ENCODE measurements around the gene C6orf89. TPM values are rescaled to one million over a fixed set of nuclear protein-coding genes. Genes with fewer than 3 reads are reported as not detected.

Gene C6orf89, protein sequence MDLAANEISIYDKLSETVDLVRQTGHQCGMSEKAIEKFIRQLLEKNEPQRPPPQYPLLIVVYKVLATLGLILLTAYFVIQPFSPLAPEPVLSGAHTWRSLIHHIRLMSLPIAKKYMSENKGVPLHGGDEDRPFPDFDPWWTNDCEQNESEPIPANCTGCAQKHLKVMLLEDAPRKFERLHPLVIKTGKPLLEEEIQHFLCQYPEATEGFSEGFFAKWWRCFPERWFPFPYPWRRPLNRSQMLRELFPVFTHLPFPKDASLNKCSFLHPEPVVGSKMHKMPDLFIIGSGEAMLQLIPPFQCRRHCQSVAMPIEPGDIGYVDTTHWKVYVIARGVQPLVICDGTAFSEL
- 52.1 and 57.2 TPM in 2 replicates for total RNA-seq

GRCh38 chr6:36885461-36886401, at the start of gene C6orf89:
C6orf89 (plus strand) TSS chr6:36885952; CDS start chr6:36899445, 13,493 bp downstream.

GRCh38 chr6:36838896-36839748, 46.6 kb upstream of the C6orf89 start, which contains the start of gene CPNE5:
CPNE5 (minus strand) TSS chr6:36839444; CDS start chr6:36839377, 67 bp downstream.

GRCh38 chr6:36874443-36875249, 11.1 kb upstream of the C6orf89 start, which contains the start of gene PPIL1:
PPIL1 (minus strand) TSS chr6:36874803; CDS start chr6:36874772, 31 bp downstream.

GRCh38 chr6:36954262-36954931, 68.6 kb downstream of the C6orf89 start, which contains the start of gene PI16:
PI16 (plus strand) TSS chr6:36954738; CDS start chr6:36954761, 23 bp downstream.

Other genes starting within 250 kb of the C6orf89 start
- 342 and 559 TPM in 2 replicates for gene CDKN1A, start 207.2 kb upstream of the C6orf89 start, total RNA-seq
- 0.13 and 0.40 TPM in 2 replicates for gene RAB44, start 188.1 kb upstream of the C6orf89 start, total RNA-seq
- gene CPNE5, start 46.5 kb upstream of the C6orf89 start, total RNA-seq = 0.26 TPM in 1 of 2 replicates, not detected in the other
- 17.8 and 32.3 TPM in 2 replicates for gene PPIL1, start 11.1 kb upstream of the C6orf89 start, total RNA-seq
- under 0.01 TPM in 1 of 2 replicates, not detected in the other for gene PI16, start 68.8 kb downstream of the C6orf89 start, total RNA-seq
- 189 and 265 TPM in 2 replicates for gene MTCH1, start 100.2 kb downstream of the C6orf89 start, total RNA-seq
- not detected in 2 replicates for gene FGD2, start 119.7 kb downstream of the C6orf89 start, total RNA-seq